ENCODE measurements around the gene NTM.

GRCh38 chr11:131710511-131710910, 340.1 kb downstream of the NTM start:
- TF ChIP-seq CTCF (IDR thresholded peaks at IDR 0.05; ENCODE audit: low read depth, low read length), result no peak
- TF ChIP-seq EZH2phosphoT487 (IDR thresholded peaks at IDR 0.05; ENCODE audit: low read depth), result no peak

Data from OCI-LY3 (cell line).